HG02973 (cell line): ENCODE data around the gene CAPN15.
"Not testable (repeated sequence)": the region's sequence is repeated elsewhere in the genome, so short reads cannot be mapped to it uniquely, and the experiment has no call there.

ENCODE experiments used
- ATAC-seq: cut with Tn5 transposase; IDR thresholded peaks from one replicate; pipeline ENCODE4 v1.9.1; 2021; ENCODE audit warnings: moderate library complexity; ENCODE audit not compliant: unreplicated experiment

CAPN15 gene

DNA sequence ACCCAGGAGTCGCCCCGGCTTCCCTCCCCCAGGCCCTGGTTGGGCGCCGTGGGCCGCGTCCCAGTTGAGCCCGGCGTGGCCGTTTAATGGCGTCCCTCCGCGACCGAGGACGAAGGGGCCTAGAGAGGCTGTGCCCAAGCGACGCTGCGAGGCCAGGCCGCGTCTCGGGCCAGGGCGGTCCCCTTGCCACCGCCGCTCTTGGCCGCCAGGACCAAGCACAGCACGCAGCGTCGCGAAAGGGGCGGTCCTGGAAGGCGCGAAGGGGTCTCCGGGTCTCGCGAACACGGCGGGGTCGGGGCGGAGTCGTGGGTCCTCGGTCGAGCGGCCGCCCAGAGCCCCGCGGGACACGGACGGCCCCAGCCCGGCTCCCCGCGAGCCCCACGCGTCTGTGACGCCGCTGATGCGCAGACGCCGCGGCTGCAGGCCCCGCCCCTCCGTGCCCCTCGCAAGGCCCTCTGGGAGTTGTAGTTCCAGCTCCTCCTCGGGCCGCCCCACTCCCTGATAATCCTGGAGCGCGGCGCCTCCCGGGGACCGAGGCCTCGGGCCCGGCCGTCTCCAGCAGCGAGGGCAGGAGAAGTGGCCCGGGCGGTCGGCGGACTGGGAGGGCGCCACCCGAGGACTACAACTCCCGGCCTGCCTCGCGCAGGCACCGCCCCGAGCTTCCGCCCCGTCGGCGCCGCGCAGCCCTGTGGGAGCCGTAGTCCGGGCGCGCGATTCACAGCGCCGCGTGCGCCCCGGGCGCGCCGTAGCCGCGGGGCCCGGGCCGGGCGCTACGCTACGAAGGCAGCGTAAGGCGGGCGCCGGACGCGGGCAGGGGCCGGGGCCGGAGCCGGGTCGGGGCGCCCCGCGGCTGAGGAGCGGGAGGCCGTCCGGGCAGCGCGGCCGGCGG, at the start of gene CAPN15:
Gene CAPN15 (plus strand): TSS at position 698 of the 889 bp plus-strand sequence. CDS start 19,127 bp downstream, outside the sequence.
- ATAC-seq: peak; percentile 57

- ATAC-seq: not testable (repeated sequence)
Observed at GRCh38 chr16:478287-478686, 49.2 kb upstream of the CAPN15 start.

- no peak for ATAC-seq
Observed at GRCh38 chr16:482468-483185, 44.9 kb upstream of the CAPN15 start.

DNA sequence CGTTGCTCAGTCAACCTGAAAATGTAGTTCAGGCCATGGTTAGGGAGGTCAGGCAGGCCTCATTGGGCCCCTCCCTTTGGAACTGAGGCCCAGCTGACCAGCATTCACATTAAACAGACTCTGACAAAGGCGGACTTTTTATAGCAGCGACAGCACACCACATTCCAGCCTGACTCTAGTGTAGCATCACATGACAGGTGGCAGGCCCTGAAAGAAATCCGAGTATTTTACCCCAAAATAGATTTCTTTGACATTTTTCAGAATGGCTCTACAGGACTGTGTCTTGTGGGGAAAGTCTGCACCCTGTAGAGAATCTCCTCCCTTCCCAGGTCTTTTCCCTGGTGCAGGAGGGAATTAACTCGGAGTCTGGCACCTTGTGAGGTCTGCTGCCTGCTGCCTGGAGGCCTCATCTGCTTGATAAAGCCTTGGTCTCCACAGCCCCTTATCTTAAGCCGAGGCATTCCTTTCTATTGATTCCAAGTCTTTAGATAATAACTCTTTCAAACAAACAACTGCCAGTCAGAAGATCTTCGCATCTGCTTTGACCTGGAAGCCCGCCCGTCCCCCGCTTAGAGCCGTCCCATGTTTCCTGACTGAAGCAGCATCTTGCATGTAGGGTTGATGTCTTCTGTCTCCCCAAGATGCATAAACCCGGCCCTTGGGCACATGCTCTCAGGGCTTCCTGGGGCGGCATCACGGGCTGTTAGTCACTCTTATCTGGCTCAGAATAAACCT, 44.0 kb upstream of the CAPN15 start:
- no peak for ATAC-seq

- no peak for ATAC-seq
Observed at GRCh38 chr16:489606-490005, 37.9 kb upstream of the CAPN15 start.

GRCh38 chr16:490768-491167, 36.7 kb upstream of the CAPN15 start:
- ATAC-seq: no peak

DNA sequence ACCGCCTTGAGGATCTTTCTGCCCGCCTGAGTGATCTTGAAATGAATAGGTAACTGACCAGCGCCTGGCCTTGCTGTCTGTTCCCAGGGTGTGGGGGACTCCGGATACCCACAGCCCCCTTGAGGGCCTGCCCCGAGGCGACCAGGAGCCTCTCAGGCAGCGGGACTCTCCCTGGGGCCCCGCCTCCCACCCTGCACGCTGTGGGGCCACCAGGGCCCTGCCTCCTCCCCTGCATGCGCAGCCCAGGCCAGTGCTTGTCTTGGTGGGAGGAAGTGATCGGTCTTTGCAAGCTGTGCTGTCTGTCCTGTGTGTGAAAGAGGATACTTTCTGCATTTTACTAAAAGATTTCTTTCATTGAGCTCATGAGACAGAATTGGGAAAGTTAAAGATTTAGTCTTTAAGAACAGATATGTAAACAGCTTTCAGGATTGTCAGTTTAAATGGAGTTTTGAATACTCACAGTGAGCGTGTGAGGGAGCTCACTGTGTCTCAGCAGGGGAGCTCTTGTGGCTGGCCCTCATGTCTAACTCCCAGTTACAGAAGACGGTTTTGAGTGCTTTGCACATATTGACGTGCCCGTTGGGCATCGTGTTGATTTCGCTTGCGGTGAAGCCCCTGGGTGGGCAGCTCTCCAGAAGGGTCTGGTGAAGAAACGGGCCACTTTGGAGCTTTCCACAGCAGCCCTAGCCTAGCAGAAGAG, 36.1 kb upstream of the CAPN15 start:
- ATAC-seq: no peak

- no peak for ATAC-seq
Observed at GRCh38 chr16:492211-492875, 35.2 kb upstream of the CAPN15 start.

DNA sequence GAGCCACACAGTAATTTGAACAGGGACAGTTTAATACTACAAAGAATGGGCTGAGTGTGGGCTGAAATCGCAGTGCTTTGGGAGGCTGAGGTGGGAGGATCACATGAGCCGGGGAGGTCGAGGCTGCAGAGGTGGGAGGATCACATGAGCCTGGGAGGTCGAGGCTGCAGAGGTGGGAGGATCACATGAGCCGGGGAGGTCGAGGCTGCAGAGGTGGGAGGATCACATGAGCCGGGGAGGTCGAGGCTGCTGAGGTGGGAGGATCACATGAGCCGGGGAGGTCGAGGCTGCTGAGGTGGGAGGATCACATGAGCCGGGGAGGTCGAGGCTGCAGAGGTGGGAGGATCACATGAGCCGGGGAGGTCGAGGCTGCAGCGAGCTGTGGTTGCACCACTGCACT, 32.8 kb upstream of the CAPN15 start:
- not testable (repeated sequence) for ATAC-seq

DNA sequence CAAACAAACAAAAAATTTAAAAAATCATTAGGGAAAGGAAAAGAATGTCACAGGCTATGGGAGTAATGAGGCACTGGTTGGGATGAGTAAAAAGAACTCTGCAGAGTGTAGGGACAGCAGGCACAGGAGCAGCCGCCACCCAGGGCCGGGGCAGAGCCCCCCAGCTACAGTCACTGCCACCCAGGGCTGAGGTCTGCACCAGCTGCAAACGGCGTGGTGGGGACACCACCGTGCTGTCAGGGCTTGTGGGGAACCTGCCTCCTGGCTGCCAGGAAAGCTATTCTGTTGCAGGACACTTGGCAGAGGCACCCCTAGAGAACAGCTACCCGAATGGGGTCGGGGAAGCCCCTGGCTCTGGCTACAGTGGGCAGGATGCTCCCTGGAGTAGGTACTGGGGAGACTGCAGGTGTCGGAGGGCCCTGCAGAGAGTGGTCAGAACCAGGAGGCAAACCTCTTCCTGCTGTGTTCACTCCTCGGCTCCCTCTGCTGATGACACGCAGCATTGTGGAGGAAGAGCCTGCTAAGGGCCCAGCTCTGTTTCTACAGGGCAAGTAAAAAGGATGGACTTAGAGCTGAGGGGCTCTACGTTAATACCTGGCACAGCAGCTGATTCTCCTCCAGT, 32.3 kb upstream of the CAPN15 start:
- ATAC-seq: no peak

GRCh38 chr16:496097-496886, 31.2 kb upstream of the CAPN15 start:
- no peak for ATAC-seq

GRCh38 chr16:497258-497657, 30.3 kb upstream of the CAPN15 start:
- ATAC-seq: no peak

GRCh38 chr16:499924-500323, 27.6 kb upstream of the CAPN15 start:
- ATAC-seq: no peak

- no peak for ATAC-seq
Observed at GRCh38 chr16:500709-501108, 26.8 kb upstream of the CAPN15 start.

DNA sequence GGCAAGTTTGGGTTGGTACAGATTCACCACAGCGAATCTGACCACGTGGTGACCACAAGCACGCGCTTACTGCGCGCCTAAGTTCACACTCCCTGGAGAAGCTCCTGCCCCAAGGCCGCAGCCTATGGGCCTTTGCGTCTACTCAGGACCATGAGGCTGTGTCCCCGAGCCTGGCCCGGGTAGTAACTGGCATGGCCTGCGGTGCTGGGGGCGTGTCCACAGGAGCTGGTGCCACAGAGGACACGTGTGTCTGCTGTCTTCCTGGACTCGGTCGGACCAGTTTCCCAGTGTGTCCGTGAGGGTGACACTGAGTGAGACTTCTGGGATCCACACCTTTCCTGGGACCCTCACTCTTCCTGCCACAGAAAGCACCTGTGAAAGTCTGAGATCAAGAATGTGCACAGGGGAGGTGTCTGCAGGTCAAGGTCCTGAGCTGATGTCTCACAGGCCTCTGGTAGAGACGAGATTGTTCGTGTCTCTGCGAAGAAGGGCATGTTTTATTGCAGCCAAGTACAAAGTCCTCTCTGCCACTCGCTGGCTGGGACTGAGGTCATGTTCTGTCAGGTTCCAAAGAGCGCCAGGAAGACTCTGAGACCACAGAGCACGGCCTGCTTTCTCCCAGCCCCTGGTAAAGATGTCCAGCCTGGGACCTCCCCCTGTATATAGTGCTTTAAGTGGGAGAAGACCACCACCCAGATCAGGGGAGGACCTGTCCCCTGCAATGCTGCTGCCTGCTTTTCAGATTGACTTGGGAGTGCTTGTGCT, 25.2 kb upstream of the CAPN15 start:
- ATAC-seq: no peak

DNA sequence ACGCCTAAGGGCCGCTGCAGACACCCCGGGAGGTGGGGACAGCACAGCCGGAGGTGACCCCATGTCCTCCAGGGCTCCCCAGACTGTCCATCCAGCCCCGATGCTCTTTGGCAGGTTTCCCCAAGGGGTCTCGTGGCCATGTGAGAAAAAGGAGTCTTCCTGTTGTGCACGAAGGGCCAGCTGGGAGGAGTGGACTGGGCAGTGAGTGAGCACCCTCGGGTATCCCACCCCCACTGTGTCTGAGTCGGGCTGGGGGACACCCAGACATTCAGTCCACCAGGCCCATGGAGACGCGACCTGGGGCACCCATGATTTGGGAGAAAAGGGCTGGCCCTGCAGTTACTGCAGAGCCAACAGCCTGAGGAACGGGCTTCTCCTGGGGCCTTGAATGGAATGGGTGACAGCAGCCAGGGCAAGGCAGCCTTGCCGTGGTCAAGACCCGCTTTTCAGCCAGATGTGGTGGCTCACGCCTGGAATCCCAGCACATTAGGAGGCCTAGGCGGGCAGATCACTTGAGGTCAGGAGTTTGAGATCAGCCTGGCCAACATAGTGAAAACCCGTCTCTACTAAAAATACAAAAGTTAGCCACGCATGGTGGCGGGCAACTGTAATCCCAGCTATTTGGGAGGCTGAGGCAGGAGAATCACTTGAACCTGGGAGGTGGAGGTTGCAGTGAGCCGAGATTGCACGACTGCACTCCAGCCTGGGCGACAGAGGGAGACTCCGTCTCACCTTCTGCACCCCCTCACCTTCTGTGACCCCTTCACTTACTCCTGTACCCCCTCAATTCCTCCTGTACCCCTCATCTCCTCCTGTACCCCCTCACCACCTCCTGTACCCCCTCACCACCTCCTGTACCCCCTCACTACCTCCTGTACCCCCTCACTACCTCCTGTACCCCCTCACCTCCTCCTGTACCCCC, 24.1 kb upstream of the CAPN15 start:
- no peak for ATAC-seq
